T-helper 9 cell (primary cell): Measurements from ENCODE around the gene ATM.
"Not testable (repeated sequence)": the region's sequence is repeated elsewhere in the genome, so short reads cannot be mapped to it uniquely, and the experiment has no call there.

ENCODE experiments used
- DNase-seq: peaks from one replicate; pipeline ENCODE4 v3.0.0-alpha.2; 2020

ATM gene

DNA sequence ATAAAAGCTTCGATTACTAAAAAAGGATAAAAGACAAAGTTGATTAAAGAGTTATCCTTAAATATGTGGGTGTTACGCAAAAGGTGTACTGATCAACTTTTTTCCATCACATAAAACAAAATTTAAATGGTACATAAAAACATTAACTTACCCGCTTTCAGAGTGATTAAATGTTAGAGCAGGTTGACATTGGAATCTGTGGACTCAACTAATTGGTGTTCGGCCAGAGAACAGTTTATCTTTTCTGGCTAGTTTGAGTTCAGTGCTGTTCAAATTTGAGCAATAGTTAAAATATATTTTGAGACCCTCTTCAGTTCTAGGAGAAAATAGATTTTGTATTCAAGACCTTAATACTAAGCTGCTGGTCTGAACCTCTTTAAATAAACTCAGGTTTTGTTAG lies 56.1 kb downstream of the ATM start:
- no peak for DNase-seq

DNA sequence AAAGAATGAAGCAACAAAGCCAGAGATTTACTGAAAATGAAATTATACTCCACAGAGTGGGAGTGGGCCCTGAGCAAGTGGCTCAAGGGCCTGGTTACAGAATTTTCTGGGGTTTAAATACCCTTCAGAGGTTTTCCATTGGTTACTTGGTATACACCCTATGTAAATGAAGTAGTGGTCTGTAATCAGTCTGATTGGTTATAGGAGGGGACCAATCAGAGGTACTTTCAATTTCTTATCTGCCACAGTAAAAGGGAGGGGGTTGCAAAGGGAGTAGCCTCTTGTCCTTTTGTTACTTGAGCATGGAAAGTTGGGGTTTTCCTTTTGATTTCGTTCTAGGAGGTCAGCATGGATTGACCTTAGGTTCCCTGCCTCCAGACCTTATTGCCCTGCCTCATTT lies 63.5 kb downstream of the ATM start:
- no peak for DNase-seq

- no peak for DNase-seq
These were observed 64.1 kb downstream of the ATM start for GRCh38 chr11:108286956-108287355.

DNA sequence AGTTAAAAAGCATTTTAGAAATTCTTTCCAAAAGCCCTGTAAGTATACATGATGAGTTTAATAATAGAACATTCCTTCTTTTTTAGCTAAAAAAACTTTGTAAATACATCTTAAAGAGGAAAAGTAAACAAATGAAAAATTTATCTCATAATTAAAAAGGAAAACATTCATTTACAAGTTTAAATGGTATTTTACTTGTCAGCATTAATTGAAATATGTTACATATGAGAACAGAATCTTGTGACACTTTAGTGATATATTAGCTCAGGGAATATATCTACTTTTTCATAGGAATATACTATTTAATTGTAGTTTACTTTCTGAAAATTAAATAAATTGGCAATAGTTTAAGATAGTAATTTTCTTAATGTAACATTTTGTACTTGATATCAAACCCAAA lies 66.2 kb downstream of the ATM start:
- not testable (repeated sequence) for DNase-seq

GRCh38 chr11:108289699-108290098 lies 66.8 kb downstream of the ATM start:
- DNase-seq: no peak

- no peak for DNase-seq
These were observed 70.4 kb downstream of the ATM start for GRCh38 chr11:108293229-108293628.

- DNase-seq: no peak
These were observed 79.4 kb downstream of the ATM start for GRCh38 chr11:108302121-108302785.

DNA sequence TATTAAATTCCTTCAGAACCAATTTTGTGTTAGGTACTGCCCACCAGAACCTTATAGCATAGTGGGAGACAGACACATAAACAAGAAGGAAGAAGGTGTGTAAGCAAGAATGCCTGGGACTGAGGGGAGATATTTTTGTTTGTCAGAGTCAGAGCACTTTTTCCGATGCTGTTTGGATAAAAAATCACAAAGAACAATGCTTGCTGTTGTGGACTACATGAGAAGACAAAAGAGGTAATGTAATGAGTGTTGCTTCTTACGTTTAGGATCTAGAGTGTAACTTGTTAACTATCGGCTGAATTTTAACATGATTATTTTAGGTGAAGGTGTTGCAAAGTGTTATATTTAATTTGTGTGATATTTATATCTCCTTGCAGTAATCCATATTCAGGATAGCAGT lies 84.9 kb downstream of the ATM start:
- DNase-seq: no peak

DNA sequence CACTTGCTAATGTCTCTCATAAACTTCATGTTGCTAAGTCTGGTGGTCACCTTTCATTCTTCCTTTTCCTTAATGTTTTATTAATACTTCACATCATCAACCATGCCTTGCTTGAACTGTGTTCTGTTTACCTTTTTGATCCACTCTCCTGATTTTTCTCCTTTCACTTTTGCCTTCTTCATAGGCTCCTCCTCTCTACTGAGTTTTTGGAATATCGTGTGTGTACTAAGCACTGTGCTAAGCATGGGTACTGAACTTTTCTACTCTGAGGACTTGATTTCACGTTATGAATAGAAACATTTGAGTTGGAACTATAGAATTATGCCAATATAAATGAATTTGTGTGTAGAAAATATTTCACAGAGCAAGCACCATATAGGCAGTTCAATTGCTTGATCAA lies 90.6 kb downstream of the ATM start:
- DNase-seq: no peak

- DNase-seq: no peak
These were observed 93.2 kb downstream of the ATM start for GRCh38 chr11:108316061-108316460.

GRCh38 chr11:108319541-108320145 lies 96.8 kb downstream of the ATM start:
- DNase-seq: no peak

DNA sequence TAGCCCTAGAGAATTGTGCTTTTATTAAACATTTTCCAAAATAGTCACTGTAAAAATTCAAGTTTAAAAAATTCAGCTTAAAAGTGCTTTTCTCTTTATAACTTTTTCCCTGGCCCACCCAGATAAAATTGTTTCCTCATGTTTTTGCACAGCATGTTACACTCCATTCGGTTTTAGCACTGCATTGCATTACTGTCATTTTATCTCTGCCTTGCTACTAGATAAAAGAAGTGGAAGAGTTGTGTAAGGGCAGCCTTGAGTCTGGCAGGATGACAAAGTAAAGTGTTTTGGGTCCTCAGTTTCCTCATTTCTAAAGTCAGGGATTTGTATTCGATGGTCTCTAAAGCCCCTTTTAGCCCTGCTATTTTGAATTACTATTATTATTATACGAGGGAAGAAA lies 99.8 kb downstream of the ATM start:
- DNase-seq: no peak

DNA sequence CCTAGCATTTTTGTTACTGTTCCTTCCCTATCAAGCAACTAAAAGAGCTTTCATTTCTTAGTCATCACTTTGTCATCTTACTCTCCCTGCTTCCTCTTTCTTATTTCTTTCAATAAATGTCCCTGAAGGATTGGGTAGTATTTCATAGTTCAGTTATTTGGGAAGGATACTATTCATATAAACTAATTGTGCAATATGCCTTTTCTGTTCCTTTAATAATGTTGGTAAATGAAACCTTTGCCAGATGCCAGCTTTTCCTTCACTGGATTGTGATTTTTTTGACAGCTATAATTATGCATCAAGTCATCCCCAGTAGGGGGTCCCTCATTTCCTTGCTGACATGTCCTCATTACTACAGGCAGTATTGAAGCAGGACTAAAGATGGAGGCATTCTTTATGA lies 101.7 kb downstream of the ATM start:
- no peak for DNase-seq

- DNase-seq: no peak
These were observed 110.6 kb downstream of the ATM start for GRCh38 chr11:108333403-108333899.

DNA sequence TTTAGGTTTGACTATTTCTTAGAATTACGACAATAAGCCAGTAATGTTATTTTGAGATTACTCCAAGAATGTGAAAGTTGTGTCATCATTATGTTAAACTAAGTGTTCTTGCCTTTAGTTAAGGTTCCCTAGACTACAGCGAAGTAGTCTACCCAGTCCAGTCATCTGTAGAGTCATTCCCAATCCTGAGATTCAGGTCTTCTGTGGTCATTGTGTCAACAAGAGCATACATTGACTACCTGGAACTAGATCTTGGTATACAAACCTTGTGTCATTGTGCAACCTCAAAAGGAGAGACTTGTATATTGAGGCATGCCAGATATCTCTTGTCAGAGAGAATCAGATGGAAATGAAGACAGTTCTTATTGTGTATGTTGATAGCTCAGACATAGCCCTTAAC lies 115.9 kb downstream of the ATM start:
- no peak for DNase-seq

DNA sequence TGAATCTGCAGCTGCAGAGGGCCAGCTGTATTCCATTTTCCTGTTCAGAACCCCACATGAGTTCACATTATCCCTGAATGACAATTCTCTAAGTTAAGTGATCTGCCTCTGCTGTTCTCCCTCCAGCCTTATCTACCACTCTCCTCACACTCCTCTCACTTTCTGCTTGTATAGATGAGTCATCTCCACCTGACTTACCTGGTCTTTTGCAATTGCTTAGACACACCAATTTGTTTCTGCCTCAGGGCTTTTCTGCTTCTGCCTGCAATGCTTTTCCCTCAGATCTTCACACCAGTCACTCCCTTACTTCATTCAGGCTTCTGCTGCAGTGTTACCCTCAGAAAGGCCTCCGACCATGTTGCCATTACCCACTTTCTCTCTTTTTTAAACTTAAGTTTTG lies 118.1 kb downstream of the ATM start:
- DNase-seq: no peak

DNA sequence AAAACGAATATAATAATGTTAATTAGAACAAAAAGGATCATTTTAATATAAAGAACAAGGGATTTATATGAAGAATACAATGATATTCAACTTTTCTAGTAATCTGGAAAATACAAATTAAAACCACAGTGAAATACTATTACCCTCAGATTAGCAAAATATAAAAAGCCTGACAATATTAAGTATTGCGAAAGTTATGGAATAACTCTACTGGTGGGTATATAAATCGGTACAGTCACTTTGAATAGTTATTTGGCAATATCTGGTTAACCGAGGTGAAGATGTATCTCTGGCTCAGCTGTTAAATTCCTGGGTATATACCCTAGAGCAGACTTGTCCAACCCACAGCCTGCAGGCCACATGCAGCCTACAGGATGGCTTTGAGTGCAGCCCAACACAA lies 118.8 kb downstream of the ATM start:
- no peak for DNase-seq

- no peak for DNase-seq
These were observed 120.8 kb downstream of the ATM start for GRCh38 chr11:108343714-108344113.

- DNase-seq: no peak
These were observed 122.9 kb downstream of the ATM start for GRCh38 chr11:108345767-108346166.

- no peak for DNase-seq
These were observed 123.6 kb downstream of the ATM start for GRCh38 chr11:108346451-108346850.

DNA sequence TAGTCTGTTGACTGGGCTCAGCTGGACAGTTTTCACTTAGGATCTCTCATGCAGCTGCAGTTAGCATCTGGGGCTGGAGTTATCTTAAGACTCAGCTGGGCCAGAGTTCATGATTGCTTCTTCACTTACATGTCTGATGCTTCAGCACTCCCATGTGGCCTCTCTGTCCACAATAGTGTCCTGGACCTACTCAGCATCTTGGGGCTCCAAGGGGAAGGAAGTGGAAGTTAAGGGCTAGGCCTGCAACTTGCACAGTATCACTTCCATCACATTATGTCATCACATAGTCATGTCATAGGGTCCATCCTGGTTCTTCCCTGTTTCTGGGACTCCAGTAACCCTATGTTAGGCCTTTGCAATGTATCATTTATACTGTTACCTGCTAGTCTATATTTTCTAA lies 128.6 kb downstream of the ATM start:
- DNase-seq: no peak

DNA sequence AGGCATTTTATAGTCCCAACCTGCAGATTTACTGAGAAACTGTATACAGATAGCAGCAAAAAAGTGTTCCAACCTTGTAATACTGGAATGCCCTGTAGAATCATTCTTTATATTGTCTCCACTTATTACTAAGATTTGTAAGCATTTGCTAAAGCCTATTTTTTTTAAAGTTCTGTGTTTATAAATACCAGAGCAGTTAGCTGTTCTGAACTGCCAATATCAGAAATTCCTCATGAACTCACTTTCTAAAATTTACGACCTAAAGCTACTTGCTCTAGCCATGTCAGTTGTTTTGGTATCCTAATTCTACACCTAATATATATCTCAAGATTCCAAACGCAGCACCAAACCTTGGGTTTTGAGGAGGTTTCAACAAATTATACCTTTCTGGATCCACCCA lies 141.3 kb downstream of the ATM start:
- DNase-seq: no peak

GRCh38 chr11:108368134-108368533 lies 145.3 kb downstream of the ATM start:
- DNase-seq: no peak

- DNase-seq: no peak
These were observed 146.2 kb downstream of the ATM start for GRCh38 chr11:108369064-108369463.

DNA sequence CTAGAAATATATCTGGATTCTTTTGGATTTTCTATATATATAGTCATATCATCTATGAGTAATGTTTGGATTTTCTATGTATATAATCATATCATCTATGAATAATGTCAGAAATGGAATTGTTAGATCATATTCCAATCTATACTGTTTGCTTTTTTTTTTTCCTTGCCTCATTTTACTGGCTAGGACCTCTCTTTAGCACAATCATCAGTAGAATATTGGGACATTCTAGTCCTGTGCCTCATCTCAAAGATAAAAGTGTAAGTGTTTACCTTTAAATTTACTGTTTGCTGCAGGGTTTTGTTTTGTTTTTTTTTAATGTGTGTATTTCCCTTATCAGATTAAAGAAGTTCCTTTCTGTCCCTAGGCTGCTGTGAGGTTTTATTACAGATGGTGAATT lies 147.4 kb downstream of the ATM start:
- no peak for DNase-seq
